CD14-positive monocyte (primary cell): Measurements from ENCODE around the gene TXK. TPM values are rescaled to one million over a fixed set of nuclear protein-coding genes. Genes with fewer than 3 reads are reported as not detected.

Experiments
- DNase-seq, 3 donors: peaks; one replicate each; pipeline ENCODE4 v3.0.0-alpha.2; 2011 to 2022
- H2AFZ ChIP-seq: 2 replicates; pipeline ENCODE4 v1.6.0; 2012; ENCODE audit warnings: mild to moderate bottlenecking, low read depth, low read length, inconsistent platforms; ENCODE audit not compliant: insufficient read depth, poor library complexity, severe bottlenecking
- H3K27ac ChIP-seq, 2 donors: 1 replicate in 1 of 2; 2 replicates in 1 of 2; pipeline ENCODE4 v1.5.1; 2012 to 2013; ENCODE audit warnings: low read length in 2 of 2, control low read depth in 1 of 2, inconsistent platforms in 1 of 2, low read depth in 1 of 2, mild to moderate bottlenecking in 1 of 2
- H3K27me3 ChIP-seq, 2 donors: one replicate each; pipeline versions ENCODE4 v1.6.0 to v1.6.1; 2011 to 2013; ENCODE audit warnings: low read length in 2 of 2; ENCODE audit not compliant: control insufficient read depth in 2 of 2, insufficient read depth in 2 of 2
- H3K36me3 ChIP-seq, 2 donors: replicated peaks in 1 of 2; 1 replicate in 1 of 2; 2 replicates in 1 of 2; pipeline versions ENCODE4 v1.5.1 to v1.6.1; 2012 to 2013; ENCODE audit warnings: low read length in 2 of 2, control low read depth in 1 of 2, inconsistent platforms in 1 of 2, mild to moderate bottlenecking in 1 of 2; ENCODE audit not compliant: insufficient read depth in 2 of 2, control insufficient read depth in 1 of 2
- H3K4me1 ChIP-seq, 2 donors: 1 replicate in 1 of 2; 2 replicates in 1 of 2; pipeline versions ENCODE4 v1.5.1 to v1.6.1; 2012 to 2013; ENCODE audit warnings: low read length in 2 of 2, control low read depth in 1 of 2, inconsistent platforms in 1 of 2, mild to moderate bottlenecking in 1 of 2, moderate library complexity in 1 of 2; ENCODE audit not compliant: insufficient read depth in 2 of 2, control insufficient read depth in 1 of 2
- H3K4me2 ChIP-seq: replicated peaks from 2 replicates; pipeline ENCODE3; 2012; ENCODE audit warnings: low read length, moderate library complexity, mild to moderate bottlenecking; ENCODE audit not compliant: poor library complexity, severe bottlenecking; ENCODE audit errors: extremely low read depth
- H3K4me3 ChIP-seq, 3 experiments: fragments of 200-600 bp in 1 of 3; sonication (generic) in 1 of 3; replicated peaks in 1 of 3; 1 replicate in 2 of 3; 2 replicates in 1 of 3; pipeline ENCODE4 v1.5.1; 2011 to 2013; ENCODE audit warnings: low read length in 3 of 3, mild to moderate bottlenecking in 3 of 3, control low read depth in 2 of 3, low read depth in 2 of 3, inconsistent platforms in 1 of 3, moderate library complexity in 1 of 3
- H3K79me2 ChIP-seq: 2 replicates; pipeline ENCODE4 v1.6.0; 2012; ENCODE audit warnings: mild to moderate bottlenecking, control low read depth, inconsistent platforms, low read length, moderate library complexity; ENCODE audit not compliant: insufficient read depth
- H3K9ac ChIP-seq: 2 replicates; pipeline ENCODE4 v1.6.0; 2017; ENCODE audit warnings: low read length, mild to moderate bottlenecking; ENCODE audit not compliant: insufficient read depth, poor library complexity, severe bottlenecking
- H3K9me3 ChIP-seq, 2 donors: replicated peaks in 1 of 2; 1 replicate in 1 of 2; 2 replicates in 1 of 2; pipeline versions ENCODE4 v1.5.1 to v1.6.1; 2012 to 2013; ENCODE audit warnings: low read length in 2 of 2, control low read depth in 1 of 2; ENCODE audit not compliant: control insufficient read depth in 1 of 2, insufficient read depth in 1 of 2
- H4K20me1 ChIP-seq: 2 replicates; pipeline ENCODE4 v1.6.0; 2012; ENCODE audit warnings: mild to moderate bottlenecking, low read length, control low read depth, moderate library complexity; ENCODE audit not compliant: insufficient read depth
- H3K27ac Mint-ChIP-seq, 7 donors: one replicate each; pipeline ENCODE4 v1.8.0; 2020; ENCODE audit warnings: mild to moderate bottlenecking in 7 of 7, mixed read lengths in 7 of 7, moderate library complexity in 6 of 7, inconsistent platforms in 2 of 7
- H3K27me3 Mint-ChIP-seq, 3 donors: one replicate each; pipeline ENCODE4 v1.8.0; 2021 to 2022; ENCODE audit warnings: low read depth in 3 of 3, mild to moderate bottlenecking in 3 of 3, mixed read lengths in 3 of 3, moderate library complexity in 3 of 3, inconsistent platforms in 1 of 3
- H3K36me3 Mint-ChIP-seq, 2 donors: one replicate each; pipeline ENCODE4 v1.8.0; 2020; ENCODE audit warnings: mixed read lengths in 2 of 2, inconsistent platforms in 1 of 2, mild to moderate bottlenecking in 1 of 2
- H3K4me1 Mint-ChIP-seq: one replicate; pipeline ENCODE4 v1.8.0; 2020; ENCODE audit warnings: mild to moderate bottlenecking, mixed read lengths
- H3K4me3 Mint-ChIP-seq, 2 donors: one replicate each; pipeline ENCODE4 v1.8.0; 2020; ENCODE audit warnings: mild to moderate bottlenecking in 2 of 2, mixed read lengths in 2 of 2, moderate library complexity in 1 of 2
- H3K9me3 Mint-ChIP-seq, 7 donors: one replicate each; pipeline ENCODE4 v1.8.0; 2020 to 2022; ENCODE audit warnings: mixed read lengths in 7 of 7, mild to moderate bottlenecking in 6 of 7, moderate library complexity in 6 of 7, inconsistent platforms in 2 of 7
- WGBS: methylation state at CpG from one replicate; pipeline ENCODE4 v1.1.5; 2013; ENCODE audit warnings: missing lambda C conversion rate; ENCODE audit not compliant: insufficient coverage; 5-methylcytosine and 5-hydroxymethylcytosine counted together
- intact Hi-C, 2 donors: fragments of 100-400 bp; cut with micrococcal nuclease; formaldehyde crosslinking; loops; one replicate each; pipeline versions ENCODE4 v1.15.0 to v1.15.1; 2023
- polyA minus RNA-seq: library from RNA; depleted of rRNA, polyadenylated mRNA; stranded (reverse); fragments of >200 nt; gene quantifications from 2 replicates; pipeline ENCODE4 v1.2.3, GENCODE V29; 2012
- polyA plus RNA-seq, 3 donors: library from polyadenylated mRNA; depleted of rRNA in 1 of 3; unstranded in 2 of 3; stranded (reverse) in 1 of 3; fragments of 300-500 nt in 2 of 3; fragments of >200 nt in 1 of 3; fragmentation: Illumina TruSeq in 2 of 3; gene quantifications; 1 replicate in 2 of 3; 2 replicates in 1 of 3; pipeline ENCODE4 v1.2.3, GENCODE V29; 2012 to 2021
- total RNA-seq, 12 experiments: library from RNA in 1 of 12; stranded (reverse) in 1 of 12; fragments of 120-200 nt in 1 of 12; gene quantifications; one replicate each; pipeline ENCODE4 v1.2.4 and lab custom pipeline; 2013 to 2026; ENCODE audit warnings: mixed read lengths in 6 of 12, inconsistent platforms in 1 of 12
- TF ChIP-seq, protein P1 (sequence below): fragments of 200-600 bp; IDR thresholded peaks from one replicate; pipeline ENCODE4 v1.8.0; 2022; ENCODE audit warnings: antibody characterized with exemption, mild to moderate bottlenecking

The TXK gene
- 0.56 TPM for total RNA-seq (2013)
- polyA plus RNA-seq (under 1 TPM; 0.13 to 0.93 (median 0.54) TPM), polyA minus RNA-seq (0.40 and 0.55 TPM in 2 replicates), total RNA-seq (lab: John Stamatoyannopoulos, UW) (0.35 to 2.5 (median 1.4) reads per million in 11 experiments)

DNA sequence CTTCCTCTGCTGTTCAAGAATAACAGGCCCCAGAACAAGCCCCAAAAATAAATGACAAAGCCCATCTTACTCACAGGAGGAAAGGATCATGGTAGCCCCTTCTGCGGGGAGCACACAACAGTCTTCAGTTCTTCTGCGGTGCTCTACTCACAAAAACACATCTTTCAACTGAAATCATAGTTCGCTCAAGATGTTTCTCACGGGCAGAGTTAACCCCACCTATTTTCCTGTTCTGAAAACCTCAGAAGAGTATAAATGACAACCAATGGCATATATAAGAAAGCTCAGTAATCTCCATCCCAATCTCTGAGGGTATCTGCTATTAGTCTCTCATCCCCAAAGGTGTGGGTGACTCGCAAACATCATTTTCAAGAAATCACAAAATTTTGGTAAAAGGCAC is at the start of gene TXK:
TXK (minus strand) TSS at position 170 of the 400 bp plus-strand sequence; CDS start at position 90, 80 bp downstream.
- no peaks in the 10 kb centered on the region for H3K9me3 Mint-ChIP-seq
- Histone ChIP-seq H3K4me3 (no peak within 1 kb of the TSS), H3K9ac (no peak within 1 kb of the TSS), H3K79me2 (no peaks in the 10 kb centered on the region), H3K4me2 (no peak within 1 kb of the TSS), H3K4me1 (no peaks in the 10 kb centered on the region), H4K20me1 (no peaks in the 10 kb centered on the region), H3K27me3 (no peaks in the 10 kb centered on the region), H3K27ac (no peak within 1 kb of the TSS), H2AFZ (no peak within 1 kb of the TSS), H3K36me3 (peaks cover 38 to 64% of the 10 kb centered on the region in 2 donors), H3K9me3 (no peaks in the 10 kb centered on the region)
- intact Hi-C loops, result no loop called here
- H3K36me3 Mint-ChIP-seq, result peaks cover 61 to 63% of the 10 kb centered on the region in 2 donors
- peaks cover 11% of the 10 kb centered on the region for H3K4me1 Mint-ChIP-seq
- H3K27me3 Mint-ChIP-seq, result no peaks in the 10 kb centered on the region
- no peak for DNase-seq
- TF ChIP-seq, protein P1, sequence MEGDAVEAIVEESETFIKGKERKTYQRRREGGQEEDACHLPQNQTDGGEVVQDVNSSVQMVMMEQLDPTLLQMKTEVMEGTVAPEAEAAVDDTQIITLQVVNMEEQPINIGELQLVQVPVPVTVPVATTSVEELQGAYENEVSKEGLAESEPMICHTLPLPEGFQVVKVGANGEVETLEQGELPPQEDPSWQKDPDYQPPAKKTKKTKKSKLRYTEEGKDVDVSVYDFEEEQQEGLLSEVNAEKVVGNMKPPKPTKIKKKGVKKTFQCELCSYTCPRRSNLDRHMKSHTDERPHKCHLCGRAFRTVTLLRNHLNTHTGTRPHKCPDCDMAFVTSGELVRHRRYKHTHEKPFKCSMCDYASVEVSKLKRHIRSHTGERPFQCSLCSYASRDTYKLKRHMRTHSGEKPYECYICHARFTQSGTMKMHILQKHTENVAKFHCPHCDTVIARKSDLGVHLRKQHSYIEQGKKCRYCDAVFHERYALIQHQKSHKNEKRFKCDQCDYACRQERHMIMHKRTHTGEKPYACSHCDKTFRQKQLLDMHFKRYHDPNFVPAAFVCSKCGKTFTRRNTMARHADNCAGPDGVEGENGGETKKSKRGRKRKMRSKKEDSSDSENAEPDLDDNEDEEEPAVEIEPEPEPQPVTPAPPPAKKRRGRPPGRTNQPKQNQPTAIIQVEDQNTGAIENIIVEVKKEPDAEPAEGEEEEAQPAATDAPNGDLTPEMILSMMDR, result no peak
- H3K27ac Mint-ChIP-seq, result peak within 1 kb of the TSS in 3 of 7 donors; percentile 37 to 77 (median 61)
- H3K4me3 Mint-ChIP-seq, result no peak within 1 kb of the TSS
- 83% methylated on average over 4 of the region's 5 CpGs for WGBS

DNA sequence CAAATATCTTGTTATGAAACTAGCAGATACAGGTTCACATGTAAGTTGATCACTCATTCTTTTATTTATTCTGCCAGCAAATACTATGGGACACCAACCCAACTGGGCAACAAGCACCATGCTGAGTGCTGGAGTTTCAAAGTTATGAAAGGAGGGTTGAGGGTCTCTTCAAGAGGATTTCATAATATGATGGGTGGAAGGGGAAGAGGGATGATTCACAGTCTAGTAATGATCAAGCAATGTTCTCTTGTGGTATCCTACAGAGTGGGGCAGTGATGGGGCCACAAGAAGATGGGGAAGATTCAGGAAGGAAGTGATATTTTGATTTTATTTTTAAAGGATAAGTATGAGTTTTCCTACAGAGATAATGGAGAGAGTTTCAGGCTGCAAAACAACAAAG is 46.2 kb upstream of the TXK start:
- peak overlapping the region; percentile 14 to 56 for H3K27ac ChIP-seq
- H3K36me3 Mint-ChIP-seq, result peaks cover 6 to 15% of the 10 kb centered on the region in 2 donors
- peak overlapping the region in 5 of 7 donors; percentile 60 to 84 (median 69) for H3K27ac Mint-ChIP-seq
- peaks cover 0 to 3% (median 0%) of the 10 kb centered on the region in 3 donors for H3K27me3 Mint-ChIP-seq
- H3K9me3 ChIP-seq, result no peaks in the 10 kb centered on the region
- peak overlapping the region in 1 of 2 donors; percentile 2 for H3K4me3 Mint-ChIP-seq
- H3K79me2 ChIP-seq, result peaks cover 21% of the 10 kb centered on the region
- no peaks in the 10 kb centered on the region for H3K27me3 ChIP-seq
- no peak overlapping the region for H3K9ac ChIP-seq
- H3K4me1 ChIP-seq, result peaks cover 23 to 30% of the 10 kb centered on the region in 2 donors
- peaks cover 26% of the 10 kb centered on the region for H3K4me1 Mint-ChIP-seq
- intact Hi-C loops, result no loop called here
- H4K20me1 ChIP-seq, result no peaks in the 10 kb centered on the region
- peaks cover 0 to 11% (median 6%) of the 10 kb centered on the region in 7 donors for H3K9me3 Mint-ChIP-seq
- peaks cover 0 to 3% of the 10 kb centered on the region in 2 donors for H3K36me3 ChIP-seq
- peak; percentile 26 to 63 (median 30) for DNase-seq
- no peak overlapping the region for H3K4me2 ChIP-seq
- H2AFZ ChIP-seq, result no peak overlapping the region
- TF ChIP-seq, protein P1, result no peak
- H3K4me3 ChIP-seq, result no peak overlapping the region
